AG20443 (cell line): ENCODE measurements around the gene MAML2.

ENCODE experiments used
- DNase-seq: peaks from one replicate; pipeline ENCODE4 v3.0.0; 2012; ENCODE audit warnings: low spot score, mixed read lengths

The MAML2 gene

DNA sequence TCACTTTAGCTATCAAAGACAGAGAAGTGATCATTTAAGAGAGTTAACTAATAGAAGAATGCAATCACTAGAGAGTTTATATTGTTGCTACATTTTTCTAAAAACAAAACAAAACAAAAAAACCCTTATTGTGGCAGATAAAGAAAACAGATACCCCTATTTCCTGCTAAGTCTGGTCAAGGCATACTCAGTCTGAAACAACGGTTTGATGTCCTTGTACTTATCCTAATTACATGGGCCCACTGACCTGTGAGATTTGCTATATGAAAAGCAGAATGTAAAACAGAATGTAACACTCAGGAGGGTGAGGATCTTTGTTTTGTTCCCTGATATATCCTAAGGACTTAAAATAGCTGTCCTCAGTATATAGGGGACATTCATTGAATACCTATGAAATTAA lies 24.6 kb downstream of the MAML2 start:
- no peak for DNase-seq

DNA sequence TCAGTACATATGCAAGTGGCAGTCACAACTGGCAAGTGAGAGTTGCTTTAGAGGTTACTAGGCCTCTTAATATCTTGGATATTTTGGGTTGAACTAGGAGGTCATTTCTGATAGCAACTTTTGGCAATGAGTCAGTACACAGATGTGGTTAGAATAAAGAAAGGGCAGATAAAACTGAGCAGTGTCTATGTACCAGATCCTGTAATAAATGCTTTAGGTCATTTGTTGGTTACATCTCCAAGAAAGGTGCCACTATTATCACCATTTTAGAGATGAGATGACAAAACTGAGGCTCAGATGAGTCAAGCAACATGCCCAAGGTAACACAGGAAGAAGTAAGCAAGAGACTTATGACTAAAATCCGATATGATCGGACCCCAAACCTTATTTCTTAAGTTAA lies 25.0 kb downstream of the MAML2 start:
- no peak for DNase-seq

DNA sequence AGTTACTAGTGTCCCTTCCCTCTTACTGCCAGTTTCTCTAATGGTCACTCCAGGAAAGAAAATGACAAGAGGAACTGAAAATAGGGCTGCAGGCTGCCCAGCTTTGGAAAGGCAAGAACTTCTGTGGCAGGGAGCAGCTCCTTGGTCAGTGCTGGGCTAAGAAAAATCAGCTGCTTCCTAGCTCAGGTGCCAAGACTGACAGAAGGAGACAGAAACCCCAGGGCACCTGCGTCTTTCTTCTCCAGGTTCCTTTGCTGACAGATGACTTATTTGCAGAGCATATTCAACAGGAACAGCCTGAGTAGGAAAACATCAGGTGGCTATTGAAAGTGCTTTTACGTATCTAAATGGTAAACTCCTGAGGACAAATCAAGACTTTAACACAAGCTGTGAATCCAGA lies 25.4 kb downstream of the MAML2 start:
- no peak for DNase-seq

DNA sequence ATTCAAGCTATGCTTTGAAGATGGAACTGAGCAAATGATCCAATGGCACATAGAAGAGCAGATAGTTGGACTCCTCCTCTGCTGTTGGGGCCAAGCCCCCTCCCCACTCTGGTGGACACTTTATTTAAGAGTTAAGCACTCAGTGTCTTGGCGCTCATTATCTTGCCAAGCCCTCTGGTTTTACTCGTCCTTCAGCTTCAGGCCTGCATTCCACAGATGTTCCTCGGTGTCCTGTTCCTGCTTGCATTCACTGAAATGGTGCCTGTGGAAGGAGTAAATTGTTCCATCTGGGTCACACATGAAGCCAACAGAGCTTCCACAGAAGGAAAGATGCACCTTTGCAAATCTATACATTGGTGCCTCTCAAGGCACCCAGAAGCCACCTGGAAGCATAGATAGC lies 26.1 kb downstream of the MAML2 start:
- DNase-seq: peak; percentile 39

DNA sequence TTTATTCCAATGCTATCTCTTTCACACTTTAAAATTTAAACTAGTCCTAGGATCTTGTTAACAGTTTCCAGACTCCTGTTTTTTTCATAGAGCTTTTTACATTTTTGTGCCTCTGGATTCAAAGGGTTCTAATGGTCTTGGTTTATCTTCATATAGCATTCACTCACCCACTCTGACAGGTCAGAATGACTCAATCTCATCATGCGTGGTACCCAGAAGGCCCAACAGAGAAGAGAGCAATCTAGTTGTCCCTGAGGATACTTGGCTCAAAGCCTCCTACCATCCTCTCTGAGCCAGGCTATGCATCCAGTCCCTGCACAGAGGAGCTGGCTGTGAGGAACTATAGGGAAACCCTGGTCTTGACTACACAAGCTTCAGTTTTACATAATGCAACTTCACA lies 27.5 kb downstream of the MAML2 start:
- no peak for DNase-seq

DNA sequence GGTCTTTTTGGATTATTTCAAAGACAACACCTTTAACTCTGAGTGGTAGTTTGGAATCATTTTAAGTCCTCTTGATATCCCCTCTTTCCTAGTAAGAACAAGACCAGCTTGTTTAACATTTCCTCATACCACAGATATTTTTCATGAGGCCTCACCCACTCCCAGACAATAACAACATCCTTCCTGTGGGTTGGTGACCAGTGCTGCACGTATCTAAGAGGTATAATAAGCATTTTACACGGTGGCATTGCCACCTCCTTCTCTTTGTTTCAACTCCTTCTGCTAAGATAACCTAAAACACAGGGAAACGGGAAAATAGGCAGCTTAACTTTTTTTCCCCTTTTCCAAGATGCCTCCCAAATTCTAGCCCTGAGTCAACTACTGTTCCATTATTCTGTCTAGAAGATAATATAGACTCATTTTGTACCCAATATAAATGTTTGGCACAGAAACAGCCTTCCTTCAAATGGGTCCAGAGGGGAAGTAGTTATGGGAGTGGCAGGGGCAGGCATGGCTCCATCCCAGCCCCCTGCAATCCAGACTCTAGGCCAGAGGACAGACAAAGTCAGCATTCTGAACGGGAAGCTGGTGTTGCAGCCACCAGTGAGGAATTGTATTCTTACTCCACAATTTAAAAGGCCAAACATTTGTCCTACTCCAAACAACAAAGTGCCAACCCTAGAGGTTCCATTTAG lies 28.5 kb downstream of the MAML2 start:
- DNase-seq: peak; percentile 40

DNA sequence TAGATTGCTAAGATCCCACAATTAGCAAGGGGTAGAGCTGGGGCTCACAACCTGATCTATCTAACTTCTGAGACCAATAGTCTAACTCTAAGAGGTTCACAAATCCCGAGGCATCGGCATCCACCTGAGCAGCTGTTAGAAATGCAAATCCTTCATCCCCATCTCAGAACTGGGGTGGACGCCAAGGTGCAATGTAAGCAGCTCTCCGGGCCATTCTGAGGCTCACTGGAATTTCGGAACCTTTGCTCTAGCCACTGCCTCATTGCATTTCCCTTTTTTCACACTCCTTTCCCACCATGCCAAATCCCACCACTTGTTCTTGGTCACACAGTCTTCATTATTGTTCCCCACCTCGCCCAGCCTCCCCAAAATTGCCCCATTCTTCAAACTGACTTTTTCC lies 29.8 kb downstream of the MAML2 start:
- DNase-seq: no peak

DNA sequence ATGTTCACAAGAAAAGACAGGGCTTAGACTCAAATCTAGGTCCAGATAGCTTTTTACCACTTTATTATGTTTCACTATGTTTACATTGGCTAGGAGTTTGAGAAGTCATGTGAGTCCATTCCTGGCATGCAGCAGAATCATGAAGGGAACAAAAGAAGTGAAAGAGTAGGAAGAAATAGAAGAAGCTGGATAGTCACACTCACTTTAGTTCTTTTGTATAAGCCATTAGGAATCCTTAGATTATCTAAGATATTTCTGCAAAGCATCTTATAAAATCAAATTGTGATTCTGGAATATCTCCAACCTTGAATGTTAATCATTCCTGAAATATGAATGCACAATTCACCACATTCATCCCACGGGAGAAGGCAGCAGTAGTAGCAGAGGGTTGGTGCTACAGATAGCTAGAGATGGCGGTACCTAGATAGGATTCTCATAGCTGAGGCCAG lies 31.9 kb downstream of the MAML2 start:
- peak; percentile 32 for DNase-seq

DNA sequence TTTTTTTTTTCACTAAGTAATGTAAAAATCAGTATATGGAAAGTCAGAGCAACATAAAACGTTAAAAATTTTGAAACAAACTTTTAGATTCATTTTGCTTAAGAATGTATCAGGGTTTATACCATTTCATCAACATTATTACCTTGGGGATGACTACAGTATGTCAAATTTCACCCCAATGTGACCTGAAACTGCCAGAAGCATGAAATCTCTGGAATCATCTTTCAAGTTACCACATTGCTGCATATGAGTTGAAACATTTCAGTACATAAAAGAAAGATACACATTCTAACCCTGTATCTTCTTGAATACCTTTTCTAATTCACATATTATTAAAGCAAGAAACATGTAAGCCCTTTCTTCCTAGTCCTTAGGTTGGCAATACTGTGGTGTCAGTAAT lies 32.8 kb downstream of the MAML2 start:
- DNase-seq: no peak

DNA sequence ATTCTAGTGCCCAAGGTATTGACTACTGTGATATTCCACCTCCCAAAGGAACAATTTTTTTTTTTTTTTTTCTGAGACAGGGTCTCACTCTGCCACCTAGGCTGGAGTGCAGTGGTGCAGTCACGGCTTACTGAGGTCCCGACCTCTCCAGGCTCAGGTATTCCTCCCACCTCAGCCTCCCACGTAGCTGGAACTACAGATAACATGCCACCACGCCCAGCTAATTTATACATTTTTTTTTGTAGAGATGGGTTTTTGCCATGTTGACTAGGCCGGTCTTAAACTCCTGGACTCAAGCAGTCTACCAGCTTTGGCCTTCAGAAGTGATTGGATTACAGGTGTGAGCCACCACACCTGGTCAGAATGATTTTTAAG lies 33.4 kb downstream of the MAML2 start:
- DNase-seq: no peak

DNA sequence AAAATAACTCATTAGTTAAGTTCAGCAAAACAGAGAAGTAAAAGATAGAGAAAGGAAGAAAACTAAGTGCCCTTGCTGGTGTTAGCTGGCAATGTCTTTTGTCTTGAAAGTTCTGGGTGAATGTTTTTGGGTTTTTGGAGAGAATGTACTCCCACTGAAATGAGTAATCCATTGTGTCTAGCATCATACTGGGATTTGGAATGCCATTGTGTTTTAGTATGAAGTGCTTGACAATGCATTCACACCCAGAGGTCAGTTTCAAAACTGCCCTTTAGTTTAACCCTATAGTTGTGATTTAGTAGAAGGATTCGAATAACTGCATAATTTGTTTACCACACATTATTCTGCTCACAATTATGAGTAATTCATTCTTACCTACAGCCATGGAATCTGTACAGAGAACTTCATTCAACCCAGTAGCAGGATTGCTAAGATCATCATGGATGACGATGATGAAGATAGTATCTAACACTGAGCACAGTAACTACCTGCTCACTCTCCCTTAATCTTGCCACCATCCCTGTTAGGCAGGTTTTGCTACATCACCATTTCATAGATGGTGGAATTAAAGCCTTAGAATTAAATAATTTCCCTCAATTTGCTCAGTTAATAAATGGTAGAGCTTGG lies 33.9 kb downstream of the MAML2 start:
- DNase-seq: peak; percentile 44

DNA sequence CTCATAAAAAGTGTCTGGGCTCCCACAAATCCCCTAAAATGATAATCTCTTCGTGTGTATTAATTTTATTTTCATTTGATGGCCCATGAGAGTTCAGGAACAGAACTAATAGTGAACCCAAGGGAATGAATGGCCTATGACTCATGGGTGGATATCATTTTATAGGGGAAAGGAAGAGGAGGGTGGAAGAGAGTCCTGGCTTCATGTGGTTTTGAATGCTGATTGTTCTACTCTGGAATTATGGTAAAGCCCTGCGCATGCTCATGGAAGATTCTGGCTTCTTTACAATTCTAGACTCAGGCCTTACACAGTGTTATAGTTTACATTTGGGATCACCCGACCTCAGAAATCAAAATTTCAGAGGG lies 35.2 kb downstream of the MAML2 start:
- peak; percentile 52 for DNase-seq

DNA sequence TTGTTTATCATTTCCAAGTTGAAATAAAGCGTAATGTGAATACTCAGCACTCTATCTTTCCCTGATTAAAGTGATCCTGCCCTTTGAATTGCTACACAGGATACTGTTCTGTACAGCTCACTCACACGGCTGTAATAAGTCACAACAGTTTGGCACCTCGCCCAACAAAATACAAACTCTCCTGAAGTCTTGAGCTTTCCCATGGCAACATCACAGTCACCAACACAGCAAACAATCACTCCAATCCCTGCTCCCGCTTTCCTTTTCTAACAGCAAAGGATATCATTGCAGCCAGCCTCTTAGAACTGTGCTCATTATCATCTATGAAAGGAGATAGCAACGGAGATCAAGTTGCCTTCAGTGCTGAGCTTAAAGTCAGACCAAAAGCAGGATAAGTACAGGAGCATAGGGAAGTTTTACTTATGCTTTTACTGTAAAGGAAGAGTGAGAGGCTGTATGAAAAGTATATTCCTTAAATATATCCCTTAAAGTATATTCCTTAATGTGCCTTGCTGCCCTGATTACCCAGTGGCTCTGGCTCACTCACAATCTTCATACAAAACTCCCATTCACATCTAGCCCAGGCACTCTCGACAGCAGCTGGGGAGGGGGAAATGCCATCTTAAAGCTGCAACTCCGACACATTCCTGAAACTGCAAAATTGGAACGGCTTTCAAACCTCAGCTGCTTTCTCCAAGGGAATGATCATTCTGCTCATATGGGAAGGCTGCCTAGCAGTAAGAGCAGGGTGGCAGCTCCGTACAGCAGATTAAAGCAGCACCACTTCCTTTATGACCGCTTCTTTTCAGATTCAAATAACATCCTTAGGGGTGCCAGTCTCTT lies 35.8 kb downstream of the MAML2 start:
- peak; percentile 88 for DNase-seq

DNA sequence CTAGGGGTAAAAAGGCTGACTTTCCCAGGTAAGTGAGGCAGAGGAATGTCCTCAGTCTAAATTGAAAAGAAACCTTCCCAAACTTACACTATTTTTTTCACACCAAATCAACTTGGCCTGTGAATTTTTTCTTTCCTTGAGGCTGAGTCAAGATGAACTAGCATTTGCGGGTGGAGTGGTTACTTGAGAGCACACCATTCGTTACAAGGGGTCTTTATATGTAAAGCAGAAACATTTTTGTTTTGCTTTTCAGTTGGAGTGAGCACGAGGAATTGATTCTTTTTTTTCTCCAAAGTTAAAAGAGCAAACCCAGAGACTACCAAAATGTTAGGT lies 36.4 kb downstream of the MAML2 start:
- DNase-seq: no peak

DNA sequence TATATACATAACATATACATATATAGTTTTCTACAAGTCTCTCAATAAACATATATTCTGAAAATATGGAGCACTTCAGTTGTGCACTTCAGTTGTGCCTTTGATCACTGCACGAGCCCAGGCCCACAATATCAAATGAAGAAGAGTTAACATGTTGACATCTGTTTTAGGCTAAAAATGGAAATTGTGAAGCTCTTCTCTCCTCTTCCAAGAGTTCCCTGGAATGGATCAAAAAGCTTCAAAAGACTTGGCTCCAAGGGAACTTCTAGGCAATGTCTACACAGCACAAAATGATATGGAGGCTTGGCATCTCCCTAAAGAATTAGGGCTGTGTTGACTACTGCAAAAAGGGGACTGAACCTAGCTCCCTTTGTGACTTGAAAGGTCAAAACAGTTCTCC lies 36.9 kb downstream of the MAML2 start:
- DNase-seq: no peak

DNA sequence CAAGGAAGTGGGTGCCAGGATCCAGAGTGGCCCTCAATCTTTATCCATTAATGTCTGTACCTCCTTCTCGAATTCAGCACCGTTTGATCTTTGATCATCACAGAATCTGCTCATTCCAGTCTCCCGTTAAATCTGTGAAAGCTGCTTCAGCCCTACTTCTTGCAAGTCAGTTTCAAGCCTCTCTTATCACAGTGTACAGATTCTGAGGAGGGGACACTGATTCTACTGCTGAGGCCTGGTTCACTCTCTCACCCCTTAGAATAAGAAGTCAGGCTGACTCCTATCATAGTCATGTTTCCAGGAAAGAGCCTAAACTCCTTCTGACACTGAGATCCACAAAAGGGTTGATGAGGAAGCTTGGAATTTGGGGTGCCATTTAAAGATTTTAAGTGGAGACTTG lies 39.0 kb downstream of the MAML2 start:
- DNase-seq: no peak

DNA sequence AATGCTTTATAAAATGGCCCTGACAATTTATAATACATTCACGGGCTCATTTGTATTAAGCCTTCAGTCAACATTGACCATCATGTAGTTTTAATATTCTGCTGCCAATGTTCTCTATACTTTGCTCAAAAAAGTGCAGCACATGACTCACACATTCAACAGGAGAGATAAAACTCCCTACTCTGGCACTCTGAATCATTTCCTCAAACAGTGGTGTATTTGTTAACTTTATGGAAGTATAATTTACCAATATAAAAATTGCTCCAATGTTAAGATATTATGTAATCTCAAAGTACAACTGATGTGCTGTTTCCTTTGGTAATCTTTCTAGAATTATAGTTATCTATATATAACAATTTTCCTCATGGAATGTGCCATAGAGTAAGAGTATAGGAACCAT lies 39.9 kb downstream of the MAML2 start:
- DNase-seq: peak; percentile 49

DNA sequence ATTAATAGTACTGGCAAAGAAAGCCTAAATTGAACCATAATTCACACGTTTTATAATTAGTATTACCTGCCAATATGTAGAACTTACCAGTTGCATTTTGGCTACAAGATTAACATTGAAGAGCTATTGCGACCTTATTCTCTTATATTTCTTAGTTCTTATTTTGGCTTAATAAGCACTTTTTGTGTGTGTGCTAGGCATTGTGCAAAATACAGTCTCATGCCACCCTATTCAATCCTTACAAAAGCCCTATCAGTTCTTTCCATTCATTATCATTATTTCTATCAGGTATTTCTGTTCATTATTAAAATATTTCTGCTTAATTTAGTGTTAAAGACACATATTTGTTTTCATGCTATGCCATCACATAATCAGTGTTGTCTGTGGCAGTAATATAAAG lies 41.2 kb downstream of the MAML2 start:
- DNase-seq: no peak

DNA sequence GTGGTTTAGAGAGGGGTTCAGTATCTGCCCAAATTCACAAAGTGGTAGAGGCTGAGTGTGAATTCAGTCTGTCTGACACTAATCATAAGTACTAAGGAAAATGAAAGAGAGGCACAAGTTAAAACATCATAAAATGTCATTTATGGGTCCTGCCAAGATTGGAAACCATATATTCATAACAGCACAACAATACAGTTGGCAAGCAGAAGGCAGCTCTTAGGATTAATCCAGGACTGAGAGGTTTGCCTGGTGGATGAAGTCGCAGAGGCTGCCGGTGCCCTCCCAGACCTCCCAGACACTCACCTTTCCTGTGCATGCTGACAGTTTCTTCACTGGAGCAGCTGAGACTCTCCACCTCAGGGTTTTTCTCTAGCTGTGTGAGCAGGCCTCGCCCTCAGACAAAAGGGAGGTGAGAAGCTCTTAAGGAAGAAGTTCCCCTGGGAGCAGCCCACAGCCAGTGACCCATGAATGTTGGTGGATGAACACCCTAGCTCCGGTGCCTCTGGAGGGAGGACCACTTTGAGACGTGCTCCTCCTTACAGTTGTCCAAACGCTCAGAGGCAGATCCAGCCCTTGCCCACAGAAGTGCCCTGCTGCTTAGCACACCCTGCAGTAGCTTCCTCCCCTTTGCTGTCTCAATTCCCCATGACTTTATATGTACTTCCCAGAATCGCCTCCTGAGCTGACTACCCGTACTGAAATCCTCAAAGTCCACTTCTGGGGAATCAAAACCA lies 43.7 kb downstream of the MAML2 start:
- no peak for DNase-seq

DNA sequence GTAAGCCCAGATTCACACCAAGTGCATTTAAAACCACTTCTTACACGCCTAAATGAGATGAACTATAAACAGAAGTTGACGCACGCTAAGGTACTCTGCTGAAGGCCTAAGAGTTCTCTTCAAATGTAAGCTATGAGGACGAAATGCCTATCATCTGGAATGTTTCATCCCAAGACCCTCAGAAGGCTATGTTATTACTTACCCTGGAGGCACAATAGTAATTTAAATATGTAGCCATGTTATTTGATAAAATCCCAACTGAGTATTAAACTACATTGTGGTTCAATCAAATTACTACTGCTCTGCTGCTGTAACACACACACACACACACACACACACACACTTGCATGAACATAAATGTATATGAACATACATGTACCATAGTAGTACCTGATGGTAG lies 47.6 kb downstream of the MAML2 start:
- DNase-seq: no peak

DNA sequence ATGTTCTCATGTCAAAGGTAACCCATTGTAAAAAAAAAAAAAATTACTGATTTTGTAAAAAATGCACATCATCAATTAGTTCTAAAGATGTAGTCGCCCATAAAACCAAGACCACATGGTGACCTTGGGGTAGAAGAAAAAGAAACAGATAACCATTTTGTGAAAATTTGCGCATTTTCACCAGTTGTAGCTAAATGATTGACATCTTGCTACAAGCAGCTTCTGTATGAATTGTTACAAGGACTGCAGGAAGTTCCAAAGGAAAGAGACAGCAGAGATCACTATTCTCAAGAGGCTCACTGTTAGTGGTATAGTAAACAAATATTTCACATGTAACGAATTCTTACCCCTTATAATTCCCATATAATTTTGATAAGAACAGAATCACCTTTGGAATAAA lies 48.7 kb downstream of the MAML2 start:
- DNase-seq: no peak

DNA sequence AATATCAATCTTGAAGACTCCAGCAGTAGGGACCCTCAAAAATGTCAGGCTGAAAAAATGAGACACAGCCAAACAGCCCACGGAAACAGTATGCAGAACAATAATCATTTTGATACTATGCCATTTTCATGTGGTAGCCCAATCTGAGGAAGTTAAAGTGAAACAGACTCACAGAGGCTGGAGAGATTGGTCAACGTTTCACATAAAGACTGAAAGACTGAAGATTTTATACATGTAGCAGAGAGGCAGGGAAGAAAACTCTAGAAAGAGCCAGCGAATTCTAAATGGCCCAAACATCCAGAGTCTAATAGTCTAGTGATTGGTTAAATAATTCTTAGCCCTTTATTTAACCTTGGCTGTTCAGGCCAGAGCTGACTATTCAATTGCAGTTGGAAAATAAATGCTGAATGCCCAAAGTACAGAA lies 49.4 kb downstream of the MAML2 start:
- DNase-seq: peak; percentile 18

DNA sequence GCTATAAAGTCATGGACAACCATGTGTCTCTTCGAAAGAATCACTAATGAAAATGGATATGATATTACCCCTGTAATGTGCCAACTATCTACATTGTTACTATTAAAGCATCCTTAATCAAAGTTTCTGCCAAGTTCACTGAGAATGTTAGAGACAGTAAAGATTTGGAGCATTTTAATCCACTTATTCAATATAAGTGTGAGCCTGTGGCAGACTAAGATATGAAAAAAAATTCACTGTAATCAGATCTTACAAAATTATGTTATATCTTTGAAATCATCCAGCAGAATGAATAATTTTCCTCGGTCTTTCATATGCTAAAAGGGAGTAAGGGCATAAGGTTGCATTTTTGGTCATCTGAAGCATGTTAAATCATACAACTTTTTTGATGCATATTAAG lies 49.9 kb downstream of the MAML2 start:
- DNase-seq: no peak
